SK-N-SH (cell line): Measurements from ENCODE around the gene ALB.

Experiments used
- FOSL2 ChIP-seq: IDR thresholded peaks from 2 replicates; pipeline ENCODE4 v1.4.0; 2012; ENCODE audit warnings: low read depth, mild to moderate bottlenecking, moderate library complexity, borderline replicate concordance
- POLR2AphosphoS5 ChIP-seq: IDR thresholded peaks from 2 replicates; pipeline ENCODE4 v1.6.1; 2012; ENCODE audit warnings: low read depth, low read length
- RCOR1 ChIP-seq: fragments of 150-350 bp; IDR thresholded peaks from 2 replicates; pipeline ENCODE4 v1.6.1; 2017; ENCODE audit warnings: antibody characterized with exemption, low read length
- REST ChIP-seq: IDR thresholded peaks from 2 replicates; pipeline ENCODE4 v1.6.1; 2012; ENCODE audit warnings: mild to moderate bottlenecking, low read depth, low read length, moderate library complexity
- TF ChIP-seq, protein P1 (sequence below): fragments of 200-600 bp; sonication (generic); IDR thresholded peaks from 2 replicates; pipeline ENCODE4 v1.6.1; 2017; ENCODE audit warnings: antibody characterized with exemption, mild to moderate bottlenecking, moderate library complexity

GRCh38 chr4:73426666-73427065 lies 22.6 kb downstream of the ALB start:
- no peak for TF ChIP-seq RCOR1
- TF ChIP-seq, protein P1, sequence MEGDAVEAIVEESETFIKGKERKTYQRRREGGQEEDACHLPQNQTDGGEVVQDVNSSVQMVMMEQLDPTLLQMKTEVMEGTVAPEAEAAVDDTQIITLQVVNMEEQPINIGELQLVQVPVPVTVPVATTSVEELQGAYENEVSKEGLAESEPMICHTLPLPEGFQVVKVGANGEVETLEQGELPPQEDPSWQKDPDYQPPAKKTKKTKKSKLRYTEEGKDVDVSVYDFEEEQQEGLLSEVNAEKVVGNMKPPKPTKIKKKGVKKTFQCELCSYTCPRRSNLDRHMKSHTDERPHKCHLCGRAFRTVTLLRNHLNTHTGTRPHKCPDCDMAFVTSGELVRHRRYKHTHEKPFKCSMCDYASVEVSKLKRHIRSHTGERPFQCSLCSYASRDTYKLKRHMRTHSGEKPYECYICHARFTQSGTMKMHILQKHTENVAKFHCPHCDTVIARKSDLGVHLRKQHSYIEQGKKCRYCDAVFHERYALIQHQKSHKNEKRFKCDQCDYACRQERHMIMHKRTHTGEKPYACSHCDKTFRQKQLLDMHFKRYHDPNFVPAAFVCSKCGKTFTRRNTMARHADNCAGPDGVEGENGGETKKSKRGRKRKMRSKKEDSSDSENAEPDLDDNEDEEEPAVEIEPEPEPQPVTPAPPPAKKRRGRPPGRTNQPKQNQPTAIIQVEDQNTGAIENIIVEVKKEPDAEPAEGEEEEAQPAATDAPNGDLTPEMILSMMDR, result no peak
- TF ChIP-seq REST, result no peak
- TF ChIP-seq POLR2AphosphoS5, result no peak
- TF ChIP-seq FOSL2, result no peak
